Measurements from ENCODE around the gene PTP4A2.

The PTP4A2 gene

GRCh38 chr1:31938184-31938975 is at the start of gene PTP4A2:
PTP4A2 (minus strand) TSS chr1:31938368; CDS start chr1:31919065, 19,303 bp downstream.
- peak; percentile 94 for DNase-seq (ENCODE audit: low read depth)
- peak within 1 kb of the TSS; percentile 98 for H3K4me3 ChIP-seq (ENCODE audit: low read length)
- no peak; the same call in 1 of the 2 replicates for TF ChIP-seq CTCF (conservative IDR thresholded peaks at IDR 0.05; ENCODE audit: low read length)

- no peak for TF ChIP-seq CTCF (conservative IDR thresholded peaks at IDR 0.05; ENCODE audit: low read length)
- DNase-seq (ENCODE audit: low read depth) = no peak
- no peak overlapping the region for H3K4me3 ChIP-seq (ENCODE audit: low read length)
Observed at GRCh38 chr1:31987135-31987619, 49.0 kb upstream of the PTP4A2 start.

- DNase-seq (ENCODE audit: low read depth) = no peak
- TF ChIP-seq CTCF (conservative IDR thresholded peaks at IDR 0.05; ENCODE audit: low read length) = no peak
- H3K4me3 ChIP-seq (ENCODE audit: low read length) = no peak overlapping the region
Observed at GRCh38 chr1:31985430-31985829, 47.3 kb upstream of the PTP4A2 start.

GRCh38 chr1:31984419-31985347 is 46.5 kb upstream of the PTP4A2 start:
- no peak for TF ChIP-seq CTCF (conservative IDR thresholded peaks at IDR 0.05; ENCODE audit: low read length)
- peak; percentile 36 for DNase-seq (ENCODE audit: low read depth)
- H3K4me3 ChIP-seq (ENCODE audit: low read length) = no peak overlapping the region

- no peak for TF ChIP-seq CTCF (conservative IDR thresholded peaks at IDR 0.05; ENCODE audit: low read length)
- no peak for DNase-seq (ENCODE audit: low read depth)
Observed at GRCh38 chr1:31981972-31982371, 43.8 kb upstream of the PTP4A2 start.

GRCh38 chr1:31981456-31981839 is 43.3 kb upstream of the PTP4A2 start:
- no peak for TF ChIP-seq CTCF (conservative IDR thresholded peaks at IDR 0.05; ENCODE audit: low read length)
- DNase-seq (ENCODE audit: low read depth) = no peak
- H3K4me3 ChIP-seq (ENCODE audit: low read length) = no peak overlapping the region

More at GRCh38 chr1:31981972-31982371, 43.8 kb upstream of the PTP4A2 start:
- H3K4me3 ChIP-seq (ENCODE audit: low read length) = no peak overlapping the region

Measured in AG10803 (cell line).